ENCODE results near the gene LRMDA. TPM values are rescaled to one million over a fixed set of nuclear protein-coding genes. Genes with fewer than 3 reads are reported as not detected.

Gene LRMDA
- total RNA-seq, 1 experiment from 2014 or later, result not detected

GRCh38 chr10:76479103-76479790 is 1047.8 kb downstream of the LRMDA start:
- Histone ChIP-seq H3K27me3 (ENCODE audit: low read length) (no peaks in the 10 kb centered on the region), H3K4me1 (ENCODE audit: low read length) (no peaks in the 10 kb centered on the region), H3K27ac (ENCODE audit: low read length) (no peak overlapping the region), H2AFZ (ENCODE audit: low read length) (no peak overlapping the region), H3K9me3 (ENCODE audit: low read length) (no peaks in the 10 kb centered on the region), H3K4me2 (ENCODE audit: low read depth, low read length, poor library complexity, severe bottlenecking) (no peak overlapping the region), H3K79me2 (ENCODE audit: low read length) (no peaks in the 10 kb centered on the region), H3K4me3 (ENCODE audit: low read length) (no peak overlapping the region), H3K9ac (ENCODE audit: low read length) (no peak overlapping the region), H4K20me1 (ENCODE audit: insufficient read depth, low read depth, low read length) (no peaks in the 10 kb centered on the region), H3K9me2 (replicated peaks; ENCODE audit: insufficient read depth, low read length) (no peaks in the 10 kb centered on the region), H3K36me3 (ENCODE audit: insufficient read depth, low read length) (no peaks in the 10 kb centered on the region)
- DNase-seq, result no peak

DNA sequence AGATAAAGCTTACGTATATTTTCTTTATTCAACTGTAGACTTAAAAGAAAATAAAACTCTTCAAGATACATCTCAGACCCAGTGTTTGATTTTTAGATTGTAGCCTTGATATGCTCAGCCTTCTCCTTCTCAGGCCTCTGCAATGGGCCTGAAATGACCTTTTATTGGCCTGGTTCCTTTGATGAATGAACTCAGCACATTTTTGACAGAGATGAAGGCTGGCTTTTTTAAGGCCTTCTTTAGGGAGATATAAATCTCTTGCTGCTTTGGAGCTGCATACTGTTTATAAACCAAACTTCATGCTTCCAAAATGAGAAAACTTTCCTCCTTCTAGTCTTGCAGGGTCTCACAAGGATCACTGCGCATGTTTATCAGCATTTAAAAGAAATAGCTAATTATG is 1049.8 kb downstream of the LRMDA start:
- H3K36me3 ChIP-seq (ENCODE audit: insufficient read depth, low read length), result no peaks in the 10 kb centered on the region
- H2AFZ ChIP-seq (ENCODE audit: low read length), result no peak overlapping the region
- no peak overlapping the region for H3K4me2 ChIP-seq (ENCODE audit: low read depth, low read length, poor library complexity, severe bottlenecking)
- H3K27ac ChIP-seq (ENCODE audit: low read length), result no peak overlapping the region
- H3K4me1 ChIP-seq (ENCODE audit: low read length), result no peaks in the 10 kb centered on the region
- H3K9me3 ChIP-seq (ENCODE audit: low read length), result no peaks in the 10 kb centered on the region
- H3K4me3 ChIP-seq (ENCODE audit: low read length), result no peak overlapping the region
- H3K27me3 ChIP-seq (ENCODE audit: low read length), result no peaks in the 10 kb centered on the region
- H3K9ac ChIP-seq (ENCODE audit: low read length), result no peak overlapping the region
- no peaks in the 10 kb centered on the region for H3K9me2 ChIP-seq (replicated peaks; ENCODE audit: insufficient read depth, low read length)
- no peak for DNase-seq
- no peaks in the 10 kb centered on the region for H3K79me2 ChIP-seq (ENCODE audit: low read length)
- no peaks in the 10 kb centered on the region for H4K20me1 ChIP-seq (ENCODE audit: insufficient read depth, low read depth, low read length)

DNA sequence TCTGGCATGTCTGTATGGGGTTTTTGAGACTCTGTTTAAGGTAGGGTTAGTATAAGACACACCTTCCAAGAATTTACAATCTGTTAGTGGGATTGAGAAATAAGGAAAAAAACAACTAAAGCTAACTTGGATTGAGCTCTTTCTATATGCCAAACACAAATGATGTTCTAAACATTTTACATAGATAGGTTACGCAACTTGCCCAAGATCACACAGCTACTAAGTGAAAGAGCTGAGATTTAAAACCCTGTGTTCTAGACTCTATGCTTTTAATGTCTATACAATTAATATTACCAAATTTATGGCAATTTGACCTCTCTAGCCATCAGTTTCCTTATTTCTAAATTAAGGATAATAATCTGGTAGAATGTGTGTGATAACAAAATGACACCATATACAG is 1056.2 kb downstream of the LRMDA start:
- Histone ChIP-seq H3K27ac (ENCODE audit: low read length) (no peak overlapping the region), H4K20me1 (ENCODE audit: insufficient read depth, low read depth, low read length) (no peaks in the 10 kb centered on the region), H3K9me3 (ENCODE audit: low read length) (peaks cover 5% of the 10 kb centered on the region; the same call in 1 of the 2 replicates), H3K9me2 (replicated peaks; ENCODE audit: insufficient read depth, low read length) (no peaks in the 10 kb centered on the region), H3K9ac (ENCODE audit: low read length) (no peak overlapping the region), H3K4me2 (ENCODE audit: low read depth, low read length, poor library complexity, severe bottlenecking) (no peak overlapping the region), H2AFZ (ENCODE audit: low read length) (no peak overlapping the region), H3K36me3 (ENCODE audit: insufficient read depth, low read length) (no peaks in the 10 kb centered on the region), H3K4me1 (ENCODE audit: low read length) (no peaks in the 10 kb centered on the region), H3K79me2 (ENCODE audit: low read length) (no peaks in the 10 kb centered on the region), H3K4me3 (ENCODE audit: low read length) (no peak overlapping the region), H3K27me3 (ENCODE audit: low read length) (no peaks in the 10 kb centered on the region)
- no peak for DNase-seq

DNA sequence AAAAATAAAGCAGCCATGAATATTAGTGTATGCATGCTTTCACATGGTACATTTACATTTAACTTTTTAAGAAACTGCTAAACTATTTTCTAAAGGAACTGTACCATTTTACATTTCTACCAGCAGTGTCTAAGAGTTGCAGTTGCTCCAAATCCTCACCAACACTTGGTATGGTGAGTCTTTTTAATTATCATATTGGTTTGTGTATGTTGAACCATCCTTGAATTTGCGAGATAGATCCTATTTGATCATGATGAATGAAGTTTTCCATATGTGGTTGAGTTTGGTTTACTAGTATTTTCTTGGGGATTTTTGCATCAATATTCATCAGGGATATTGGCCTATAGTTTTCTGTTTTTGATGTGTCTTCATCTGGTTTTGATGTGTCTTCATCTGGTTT is 1057.2 kb downstream of the LRMDA start:
- Histone ChIP-seq H3K27ac (ENCODE audit: low read length) (no peak overlapping the region), H3K4me3 (ENCODE audit: low read length) (no peak overlapping the region), H3K9ac (ENCODE audit: low read length) (no peak overlapping the region), H3K9me3 (ENCODE audit: low read length) (peaks cover 5% of the 10 kb centered on the region; the same call in 1 of the 2 replicates), H3K27me3 (ENCODE audit: low read length) (no peaks in the 10 kb centered on the region), H2AFZ (ENCODE audit: low read length) (no peak overlapping the region), H3K9me2 (replicated peaks; ENCODE audit: insufficient read depth, low read length) (no peaks in the 10 kb centered on the region), H3K4me2 (ENCODE audit: low read depth, low read length, poor library complexity, severe bottlenecking) (no peak overlapping the region), H3K79me2 (ENCODE audit: low read length) (no peaks in the 10 kb centered on the region), H3K4me1 (ENCODE audit: low read length) (no peaks in the 10 kb centered on the region), H4K20me1 (ENCODE audit: insufficient read depth, low read depth, low read length) (no peaks in the 10 kb centered on the region), H3K36me3 (ENCODE audit: insufficient read depth, low read length) (no peaks in the 10 kb centered on the region)
- no peak for DNase-seq

- no peaks in the 10 kb centered on the region for H3K9me2 ChIP-seq (replicated peaks; ENCODE audit: insufficient read depth, low read length)
- no peak for DNase-seq
- H3K4me1 ChIP-seq (ENCODE audit: low read length), result no peaks in the 10 kb centered on the region
- H3K27me3 ChIP-seq (ENCODE audit: low read length), result no peaks in the 10 kb centered on the region
- no peak overlapping the region for H3K27ac ChIP-seq (ENCODE audit: low read length)
- H3K4me3 ChIP-seq (ENCODE audit: low read length), result no peak overlapping the region
- no peak overlapping the region for H3K9ac ChIP-seq (ENCODE audit: low read length)
- H4K20me1 ChIP-seq (ENCODE audit: insufficient read depth, low read depth, low read length), result no peaks in the 10 kb centered on the region
- H3K79me2 ChIP-seq (ENCODE audit: low read length), result no peaks in the 10 kb centered on the region
- no peak overlapping the region for H2AFZ ChIP-seq (ENCODE audit: low read length)
- peaks cover 5% of the 10 kb centered on the region; the same call in 1 of the 2 replicates for H3K9me3 ChIP-seq (ENCODE audit: low read length)
- no peak overlapping the region for H3K4me2 ChIP-seq (ENCODE audit: low read depth, low read length, poor library complexity, severe bottlenecking)
- H3K36me3 ChIP-seq (ENCODE audit: insufficient read depth, low read length), result no peaks in the 10 kb centered on the region
These were observed 1059.8 kb downstream of the LRMDA start for GRCh38 chr10:76491216-76491615.

GRCh38 chr10:76492026-76492425 is 1060.6 kb downstream of the LRMDA start:
- H3K27me3 ChIP-seq (ENCODE audit: low read length), result no peaks in the 10 kb centered on the region
- H2AFZ ChIP-seq (ENCODE audit: low read length), result no peak overlapping the region
- no peak for DNase-seq
- H3K9me2 ChIP-seq (replicated peaks; ENCODE audit: insufficient read depth, low read length), result no peaks in the 10 kb centered on the region
- no peaks in the 10 kb centered on the region for H3K36me3 ChIP-seq (ENCODE audit: insufficient read depth, low read length)
- no peaks in the 10 kb centered on the region for H4K20me1 ChIP-seq (ENCODE audit: insufficient read depth, low read depth, low read length)
- H3K27ac ChIP-seq (ENCODE audit: low read length), result no peak overlapping the region
- no peak overlapping the region for H3K9ac ChIP-seq (ENCODE audit: low read length)
- H3K4me2 ChIP-seq (ENCODE audit: low read depth, low read length, poor library complexity, severe bottlenecking), result no peak overlapping the region
- H3K79me2 ChIP-seq (ENCODE audit: low read length), result no peaks in the 10 kb centered on the region
- no peaks in the 10 kb centered on the region for H3K4me1 ChIP-seq (ENCODE audit: low read length)
- peaks cover 5% of the 10 kb centered on the region; the same call in 1 of the 2 replicates for H3K9me3 ChIP-seq (ENCODE audit: low read length)
- no peak overlapping the region for H3K4me3 ChIP-seq (ENCODE audit: low read length)

GRCh38 chr10:76492678-76493472 is 1061.5 kb downstream of the LRMDA start:
- no peaks in the 10 kb centered on the region for H3K27me3 ChIP-seq (ENCODE audit: low read length)
- no peak overlapping the region for H3K9ac ChIP-seq (ENCODE audit: low read length)
- no peak overlapping the region for H3K27ac ChIP-seq (ENCODE audit: low read length)
- no peak for DNase-seq
- H3K9me2 ChIP-seq (replicated peaks; ENCODE audit: insufficient read depth, low read length), result no peaks in the 10 kb centered on the region
- H3K4me3 ChIP-seq (ENCODE audit: low read length), result no peak overlapping the region
- H4K20me1 ChIP-seq (ENCODE audit: insufficient read depth, low read depth, low read length), result no peaks in the 10 kb centered on the region
- no peak overlapping the region for H3K4me2 ChIP-seq (ENCODE audit: low read depth, low read length, poor library complexity, severe bottlenecking)
- H2AFZ ChIP-seq (ENCODE audit: low read length), result no peak overlapping the region
- H3K4me1 ChIP-seq (ENCODE audit: low read length), result no peaks in the 10 kb centered on the region
- no peaks in the 10 kb centered on the region for H3K79me2 ChIP-seq (ENCODE audit: low read length)
- peaks cover 5% of the 10 kb centered on the region; the same call in 1 of the 2 replicates for H3K9me3 ChIP-seq (ENCODE audit: low read length)
- no peaks in the 10 kb centered on the region for H3K36me3 ChIP-seq (ENCODE audit: insufficient read depth, low read length)

- H3K9me2 ChIP-seq (replicated peaks; ENCODE audit: insufficient read depth, low read length), result no peaks in the 10 kb centered on the region
- no peak for DNase-seq
- H3K27me3 ChIP-seq (ENCODE audit: low read length), result no peaks in the 10 kb centered on the region
- no peaks in the 10 kb centered on the region for H3K9me3 ChIP-seq (ENCODE audit: low read length)
- no peaks in the 10 kb centered on the region for H4K20me1 ChIP-seq (ENCODE audit: insufficient read depth, low read depth, low read length)
- no peak overlapping the region for H3K4me2 ChIP-seq (ENCODE audit: low read depth, low read length, poor library complexity, severe bottlenecking)
- H3K9ac ChIP-seq (ENCODE audit: low read length), result no peak overlapping the region
- no peaks in the 10 kb centered on the region for H3K4me1 ChIP-seq (ENCODE audit: low read length)
- no peaks in the 10 kb centered on the region for H3K79me2 ChIP-seq (ENCODE audit: low read length)
- H3K36me3 ChIP-seq (ENCODE audit: insufficient read depth, low read length), result no peaks in the 10 kb centered on the region
- no peak overlapping the region for H3K27ac ChIP-seq (ENCODE audit: low read length)
- H3K4me3 ChIP-seq (ENCODE audit: low read length), result no peak overlapping the region
- no peak overlapping the region for H2AFZ ChIP-seq (ENCODE audit: low read length)
These were observed 1066.2 kb downstream of the LRMDA start for GRCh38 chr10:76497666-76498065.
